AG04449 (cell line): Measurements from ENCODE around the gene ACKR1.

ENCODE experiments used
- CTCF ChIA-PET: fragments of 350-600 bp; formaldehyde crosslinking; extraction: SDS; loops from one replicate; lab custom pipeline; 2021; ENCODE audit warnings: antibody characterized with exemption; lab: Yijun Ruan, JAX
- POLR2A ChIA-PET: fragments of 400-600, 350-600 bp; formaldehyde crosslinking; extraction: SDS; loops from one replicate; lab custom pipeline; 2020; ENCODE audit warnings: antibody characterized with exemption, inconsistent platforms; lab: Yijun Ruan, JAX
- DNase-seq: peaks from one replicate; pipeline ENCODE4 v3.0.0-alpha.2; 2010; ENCODE audit warnings: low read depth, low spot score
- H3K4me3 ChIP-seq: 2 replicates; pipeline ENCODE4 v1.5.1; 2011; ENCODE audit warnings: low read depth, mild to moderate bottlenecking, control low read depth, low read length
- TF ChIP-seq, protein P1 (sequence below): IDR thresholded peaks from one replicate; pipeline ENCODE4 v1.5.1; 2011; ENCODE audit warnings: mild to moderate bottlenecking, moderate library complexity, low read length, control low read depth, inconsistent platforms; ENCODE audit not compliant: insufficient read depth; ENCODE audit errors: missing control alignments

ACKR1 gene

DNA sequence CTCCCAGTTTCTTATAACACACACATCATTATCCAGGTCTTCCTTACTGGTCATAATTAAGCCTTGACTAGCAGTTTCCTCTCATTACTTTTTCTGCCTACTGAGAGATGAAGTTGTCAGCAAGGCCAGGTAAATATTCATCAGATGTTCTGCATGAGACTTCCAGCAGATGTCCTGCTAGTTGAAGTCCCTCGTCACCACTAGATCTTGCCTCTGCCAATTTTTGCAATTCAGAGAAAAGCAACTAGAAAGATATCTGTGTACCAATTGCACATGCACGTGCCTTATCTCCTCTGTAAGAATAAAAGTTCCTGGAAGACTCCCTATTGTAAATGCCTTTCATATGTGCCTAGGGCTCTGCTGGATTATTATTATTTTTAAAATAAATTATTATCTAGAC, 18.3 kb downstream of the ACKR1 start:
- ChIA-PET POLR2A (no interaction called here), CTCF (interaction anchor here (1.1 to 1.8 kb wide), 2 partner anchors 10 to 12 kb away, joined by 4 to 11 read pairs; no protein-coding TSS in a partner anchor)
- TF ChIP-seq, protein P1, sequence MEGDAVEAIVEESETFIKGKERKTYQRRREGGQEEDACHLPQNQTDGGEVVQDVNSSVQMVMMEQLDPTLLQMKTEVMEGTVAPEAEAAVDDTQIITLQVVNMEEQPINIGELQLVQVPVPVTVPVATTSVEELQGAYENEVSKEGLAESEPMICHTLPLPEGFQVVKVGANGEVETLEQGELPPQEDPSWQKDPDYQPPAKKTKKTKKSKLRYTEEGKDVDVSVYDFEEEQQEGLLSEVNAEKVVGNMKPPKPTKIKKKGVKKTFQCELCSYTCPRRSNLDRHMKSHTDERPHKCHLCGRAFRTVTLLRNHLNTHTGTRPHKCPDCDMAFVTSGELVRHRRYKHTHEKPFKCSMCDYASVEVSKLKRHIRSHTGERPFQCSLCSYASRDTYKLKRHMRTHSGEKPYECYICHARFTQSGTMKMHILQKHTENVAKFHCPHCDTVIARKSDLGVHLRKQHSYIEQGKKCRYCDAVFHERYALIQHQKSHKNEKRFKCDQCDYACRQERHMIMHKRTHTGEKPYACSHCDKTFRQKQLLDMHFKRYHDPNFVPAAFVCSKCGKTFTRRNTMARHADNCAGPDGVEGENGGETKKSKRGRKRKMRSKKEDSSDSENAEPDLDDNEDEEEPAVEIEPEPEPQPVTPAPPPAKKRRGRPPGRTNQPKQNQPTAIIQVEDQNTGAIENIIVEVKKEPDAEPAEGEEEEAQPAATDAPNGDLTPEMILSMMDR, result no peak
- DNase-seq, result no peak
- no peak overlapping the region for H3K4me3 ChIP-seq

DNA sequence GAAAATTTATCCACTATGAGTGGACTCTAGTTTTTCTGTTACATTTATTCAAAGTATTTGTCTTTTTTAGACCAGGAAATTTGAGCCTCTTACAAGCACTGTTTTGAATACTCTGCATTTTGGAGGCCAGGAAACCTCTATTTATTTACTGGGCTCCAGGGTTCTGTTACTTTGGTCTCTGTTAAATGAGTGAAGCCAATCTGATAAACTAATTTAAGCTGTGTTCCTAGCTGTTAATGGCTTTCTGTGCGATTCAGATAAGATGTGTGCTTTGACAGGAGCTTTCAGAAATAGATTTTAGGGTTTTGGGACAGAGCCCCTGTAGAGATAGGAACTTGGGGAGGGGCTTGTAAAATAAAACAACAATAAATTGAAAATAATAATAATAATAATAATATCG, 23.9 kb downstream of the ACKR1 start:
- TF ChIP-seq, protein P1, result no peak
- POLR2A ChIA-PET, result no interaction called here
- CTCF ChIA-PET, result interaction anchor here (2.1 to 3.1 kb wide), 2 partner anchors 15 to 18 kb away, joined by 7 to 16 read pairs; no protein-coding TSS in a partner anchor
- DNase-seq, result no peak
- H3K4me3 ChIP-seq, result no peak overlapping the region

DNA sequence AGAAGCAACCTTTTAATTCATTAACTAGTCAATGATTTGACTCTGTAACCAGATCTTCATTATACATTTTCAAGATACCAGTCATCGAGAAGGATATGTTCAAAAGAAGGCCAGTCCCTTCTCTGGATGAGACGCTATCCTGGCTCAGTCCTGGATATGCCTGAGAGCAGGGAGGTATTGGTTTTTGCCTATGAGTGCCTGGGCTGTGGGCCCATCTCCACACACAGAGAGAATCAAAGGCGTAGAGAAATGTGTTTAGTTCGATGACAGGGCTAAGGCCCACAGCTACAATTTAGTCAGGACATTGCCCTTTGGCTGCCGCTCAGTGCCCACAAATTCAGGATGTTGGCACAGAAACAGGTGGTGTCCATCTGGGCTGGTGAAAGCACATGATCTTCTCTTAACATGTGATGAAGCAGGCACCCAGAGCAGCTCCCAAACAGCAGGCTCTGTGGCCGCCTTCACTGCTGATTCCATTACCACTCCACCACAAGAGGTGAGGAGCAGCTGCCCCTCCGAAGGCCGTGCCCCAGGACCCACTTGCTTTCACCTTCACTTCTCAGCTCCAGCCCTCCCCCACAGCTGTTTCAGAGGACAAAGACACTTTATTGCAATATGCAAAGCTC, 24.7 kb downstream of the ACKR1 start:
- DNase-seq, result no peak
- H3K4me3 ChIP-seq, result no peak overlapping the region
- CTCF ChIA-PET, result interaction anchor here (0.7 to 3.1 kb wide), 3 partner anchors 16 to 31 kb away, joined by 3 to 16 read pairs (median 7); no protein-coding TSS in a partner anchor
- POLR2A ChIA-PET, result no interaction called here
- TF ChIP-seq, protein P1, result no peak

DNA sequence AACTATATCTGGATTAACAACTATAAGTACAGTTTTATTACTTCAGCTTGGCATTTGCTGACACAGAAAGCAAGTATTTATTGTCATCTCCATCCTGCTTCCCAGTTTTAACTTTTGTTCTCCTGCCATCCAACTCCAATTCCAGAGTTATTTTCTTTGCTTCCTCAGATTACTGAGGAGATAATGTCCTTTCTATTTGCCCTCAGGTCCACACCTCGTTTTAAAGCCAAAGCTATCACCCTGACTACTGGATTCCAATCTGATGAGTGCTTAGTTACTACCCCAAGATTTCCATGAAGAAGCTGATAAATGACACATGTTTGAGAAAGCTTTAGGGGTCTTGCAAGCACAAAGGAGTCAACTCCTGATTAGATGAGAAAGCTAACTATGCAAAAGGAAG, 25.2 kb downstream of the ACKR1 start:
- TF ChIP-seq, protein P1, result no peak
- DNase-seq, result no peak
- ChIA-PET POLR2A (interaction anchor here (0.8 kb wide), 1 partner anchor 694 kb away, joined by 3 read pairs; no protein-coding TSS in a partner anchor), CTCF (interaction anchor here (0.7 to 3.1 kb wide), 3 partner anchors 16 to 32 kb away, joined by 3 to 16 read pairs (median 7); no protein-coding TSS in a partner anchor)
- no peak overlapping the region for H3K4me3 ChIP-seq

DNA sequence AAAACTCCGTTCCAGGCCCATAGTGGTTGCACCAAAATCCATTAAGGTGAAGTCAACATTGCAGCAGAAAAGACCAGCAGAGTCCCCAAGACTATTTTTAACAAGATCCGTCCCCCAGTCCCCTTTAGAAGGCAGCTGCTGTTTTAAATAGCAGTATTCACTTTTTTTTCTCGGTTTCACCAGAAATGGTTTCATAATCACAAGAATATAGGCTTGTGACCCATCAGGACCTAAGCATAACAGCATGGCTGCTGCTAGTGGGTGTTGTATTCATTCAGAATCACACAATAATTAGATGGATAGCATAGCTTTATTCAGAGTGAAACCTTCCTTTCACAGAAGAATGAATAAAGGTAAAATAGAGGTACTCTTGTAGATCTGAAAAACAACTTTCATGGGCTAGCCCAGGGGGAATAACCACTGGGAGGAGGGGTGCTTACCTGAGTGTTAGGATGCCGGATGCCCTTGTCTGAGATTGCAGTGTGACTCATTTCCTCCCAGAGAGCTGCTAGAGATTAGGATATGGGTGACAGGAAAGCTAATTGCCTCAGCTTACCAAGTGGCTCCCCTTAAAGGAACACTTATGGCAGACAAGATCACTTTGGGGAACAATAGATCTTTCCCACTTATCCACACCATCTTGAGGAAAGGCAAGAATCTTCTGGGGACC, 35.0 kb downstream of the ACKR1 start:
- ChIA-PET CTCF (interaction anchor here (1.3 kb wide), 1 partner anchor 26 kb away, joined by 3 read pairs; no protein-coding TSS in a partner anchor), POLR2A (no interaction called here)
- TF ChIP-seq, protein P1, result no peak
- no peak for DNase-seq
- H3K4me3 ChIP-seq, result no peak overlapping the region

DNA sequence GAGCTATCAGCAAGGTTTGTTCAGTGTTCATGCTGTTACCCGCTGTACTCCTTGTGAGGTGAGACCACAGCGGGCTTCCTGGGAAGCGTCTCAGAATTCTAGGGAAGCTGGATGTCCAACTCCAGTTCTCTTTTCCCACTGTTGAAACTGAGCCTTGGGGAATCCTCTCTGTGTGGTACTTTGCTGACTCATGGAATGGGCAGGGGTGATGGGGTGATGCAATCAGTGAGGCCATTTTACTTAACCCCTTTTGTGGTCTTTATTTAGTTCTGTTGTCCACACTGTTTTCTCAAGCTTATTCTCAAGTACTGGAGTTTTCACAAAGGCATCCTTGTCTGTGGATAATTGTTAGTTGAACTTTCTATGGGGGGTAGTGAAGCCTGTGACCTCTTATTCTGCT, 42.6 kb downstream of the ACKR1 start:
- H3K4me3 ChIP-seq, result no peak overlapping the region
- POLR2A ChIA-PET, result no interaction called here
- CTCF ChIA-PET, result no interaction called here
- no peak for DNase-seq
- TF ChIP-seq, protein P1, result no peak
